GF-D8 (cell line): ENCODE results near the gene MAP1B.

ENCODE experiments used
- DNase-seq: peaks from one replicate; lab custom pipeline; 2025; lab: John Stamatoyannopoulos, UW

Gene MAP1B

DNA sequence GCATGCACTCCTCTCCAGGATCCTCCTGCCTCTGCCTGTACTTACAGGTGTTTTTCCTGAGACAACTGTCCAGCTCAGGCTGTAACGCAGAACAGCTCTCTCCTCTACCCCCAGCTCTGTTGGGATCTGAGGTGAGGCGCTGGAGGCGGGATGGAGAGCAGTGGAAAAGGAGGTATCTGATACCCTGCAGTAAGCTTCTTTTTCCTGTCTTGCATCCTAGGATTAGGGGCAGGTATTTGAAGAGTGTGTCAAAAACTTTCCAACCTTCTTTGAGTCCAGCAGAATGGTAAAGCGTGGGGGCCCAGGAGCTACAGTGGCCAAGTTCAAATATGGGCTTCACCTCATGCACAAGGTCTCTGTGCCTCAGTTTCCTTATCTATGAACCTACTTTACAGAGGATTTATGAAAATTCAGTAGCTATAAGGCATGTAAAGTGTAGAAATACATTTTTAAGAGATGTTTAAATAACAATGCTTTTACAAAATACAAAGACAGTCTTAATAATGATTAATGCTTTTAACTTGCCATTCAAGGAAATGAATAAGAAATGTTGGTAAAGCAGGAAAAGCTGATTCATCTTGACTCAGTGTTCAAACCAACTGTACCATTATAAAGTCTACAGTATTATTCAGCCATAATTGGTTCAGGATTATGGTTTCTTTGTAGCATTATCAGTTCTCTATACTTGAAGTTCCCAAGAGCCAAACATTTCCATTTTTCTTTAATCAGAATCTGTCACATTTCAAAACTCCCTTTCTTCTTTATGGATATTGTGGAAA is 26.1 kb downstream of the MAP1B start:
- no peak for DNase-seq

DNA sequence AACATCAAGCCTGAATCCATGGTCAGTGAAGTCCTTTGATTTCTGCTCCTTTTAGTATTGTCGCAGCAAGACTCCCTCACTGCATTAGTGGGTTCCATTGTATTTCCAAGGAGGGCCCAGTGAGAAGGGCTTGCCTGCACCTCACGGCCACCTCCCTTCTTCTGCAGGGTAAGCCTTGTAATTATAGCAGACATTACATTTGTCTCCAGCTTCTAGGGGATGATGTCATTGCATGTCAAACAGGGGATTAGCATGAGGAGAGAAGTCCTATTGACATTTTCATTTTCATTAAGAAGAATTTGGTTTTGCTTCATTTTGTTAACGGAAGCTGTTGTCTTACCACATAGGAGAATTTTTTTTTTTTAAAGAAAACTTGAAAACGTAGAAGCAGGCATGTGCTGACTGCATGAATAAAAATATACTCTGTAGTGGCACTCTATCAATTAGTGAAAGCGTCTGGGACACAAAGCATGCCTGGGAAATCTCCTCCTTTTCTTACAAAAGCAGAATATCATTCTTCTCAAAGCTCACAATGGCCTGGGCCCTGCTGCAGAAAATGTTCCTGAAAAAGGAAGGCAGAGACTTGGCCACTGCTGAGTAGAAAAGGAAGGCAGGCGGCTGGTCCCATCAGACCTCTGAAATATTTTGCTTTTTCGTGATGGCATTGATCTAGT is 27.1 kb downstream of the MAP1B start:
- no peak for DNase-seq

DNA sequence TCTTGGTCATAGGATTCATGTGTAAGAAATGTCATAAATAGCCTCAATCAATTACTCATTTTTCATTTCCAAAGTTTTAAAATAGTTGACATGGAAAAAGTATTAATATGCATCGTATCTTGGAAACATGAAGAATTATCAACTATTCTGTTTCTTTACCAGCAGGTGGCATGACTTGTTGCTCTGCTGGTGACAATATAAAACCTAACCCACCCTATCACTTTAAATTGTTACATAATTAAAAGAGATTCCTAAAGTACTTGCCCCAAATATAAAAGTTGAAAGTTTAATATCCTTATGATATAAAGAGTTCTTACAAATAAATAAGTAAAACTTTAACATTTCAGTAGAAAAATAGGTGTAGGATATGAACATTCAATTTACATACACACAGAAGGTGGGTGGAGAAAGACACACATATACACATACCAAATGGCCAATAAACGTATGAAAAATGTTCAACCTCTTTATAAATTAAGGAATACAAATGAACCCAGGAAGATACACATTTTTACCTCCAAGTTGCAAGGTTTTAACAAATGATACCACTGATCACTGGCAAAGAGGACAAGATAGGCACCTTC is 30.6 kb downstream of the MAP1B start:
- no peak for DNase-seq

DNA sequence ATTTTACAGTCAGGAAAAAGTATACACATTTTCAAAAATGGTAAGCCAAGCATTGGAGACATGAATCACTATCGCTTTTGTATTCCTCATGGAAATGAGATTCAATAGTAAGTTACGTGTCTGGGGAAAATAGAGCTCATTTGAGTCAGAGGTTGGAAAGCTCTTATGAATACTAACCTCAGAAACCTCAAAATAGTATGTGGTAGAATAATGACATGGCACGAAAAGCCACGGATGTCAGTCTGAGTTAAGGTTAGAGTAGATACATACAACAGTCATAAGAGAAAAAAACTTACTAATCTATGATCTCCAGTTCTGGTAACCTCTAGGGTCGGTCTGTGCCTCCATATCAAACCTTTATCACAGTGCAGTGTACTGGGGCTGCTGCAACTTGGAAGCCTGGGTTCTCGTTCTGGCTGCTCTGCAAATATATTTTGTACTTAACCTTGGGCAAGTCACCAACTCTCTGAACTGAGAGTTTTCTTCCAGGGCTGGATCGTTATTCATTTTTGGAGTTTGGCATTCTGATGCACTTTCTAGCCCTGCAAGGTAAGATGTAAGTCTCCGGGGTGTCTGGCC is 31.8 kb downstream of the MAP1B start:
- peak; percentile 23 for DNase-seq

DNA sequence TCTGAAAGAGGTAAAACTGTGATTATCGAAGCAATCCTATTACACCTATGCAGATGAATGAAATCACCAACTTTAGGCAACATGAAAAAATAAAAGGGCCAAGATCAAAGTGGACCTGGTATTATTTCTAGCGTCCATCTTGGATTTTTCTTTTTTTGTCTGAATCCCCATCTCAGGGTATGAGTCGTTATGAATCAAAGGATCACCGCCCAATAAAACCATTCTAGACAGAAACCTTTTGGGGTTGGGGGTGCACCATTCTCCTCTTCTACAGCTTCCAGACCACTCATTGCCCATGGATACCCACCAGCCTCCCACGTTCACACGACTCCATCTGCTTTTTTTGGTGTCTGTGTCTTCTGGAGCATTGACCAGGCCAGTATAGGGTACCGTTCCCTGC is 33.4 kb downstream of the MAP1B start:
- DNase-seq = no peak

DNA sequence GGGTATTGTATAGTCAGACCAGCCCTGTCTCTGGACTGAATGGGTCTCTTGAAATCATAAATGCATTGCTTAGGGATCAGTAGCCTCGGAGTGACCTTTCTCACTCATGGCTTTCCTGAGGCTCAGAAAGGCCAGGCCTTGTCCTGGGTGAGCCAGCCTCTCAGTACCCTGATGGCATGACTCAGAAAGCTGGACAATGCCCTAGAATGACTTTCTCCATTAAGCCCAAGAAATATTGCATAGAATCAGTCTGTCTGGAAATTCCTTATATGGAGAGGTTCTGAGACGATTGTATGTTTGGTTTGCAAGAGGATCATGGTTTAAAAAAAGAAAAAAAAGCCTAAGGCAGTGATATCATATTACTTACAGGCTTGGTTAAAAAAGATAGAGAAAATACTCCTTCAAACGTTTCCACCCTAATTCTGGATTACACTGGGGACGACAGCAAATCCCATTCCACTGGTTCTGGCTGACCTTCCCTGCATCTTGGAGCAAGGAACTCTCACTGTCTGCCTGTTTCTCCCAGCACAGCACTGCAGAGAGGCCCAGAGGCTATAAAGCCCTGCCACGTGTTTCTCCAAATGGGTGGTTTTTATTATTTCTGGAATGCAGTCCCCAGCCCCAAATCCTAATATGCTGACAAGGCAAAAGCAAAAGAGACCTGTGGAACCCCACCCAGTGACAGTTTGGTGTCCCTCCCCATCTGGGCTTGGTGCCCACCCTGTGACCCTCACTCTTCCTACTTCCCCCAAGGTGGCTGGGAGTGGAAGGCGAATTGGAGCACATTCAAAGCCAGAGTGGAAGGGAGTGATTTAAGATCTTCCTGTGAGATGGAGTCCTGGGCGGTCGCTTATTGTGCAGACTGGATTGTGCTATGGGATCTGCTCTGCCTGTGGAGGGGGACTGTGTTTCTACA is 34.4 kb downstream of the MAP1B start:
- DNase-seq = no peak

DNA sequence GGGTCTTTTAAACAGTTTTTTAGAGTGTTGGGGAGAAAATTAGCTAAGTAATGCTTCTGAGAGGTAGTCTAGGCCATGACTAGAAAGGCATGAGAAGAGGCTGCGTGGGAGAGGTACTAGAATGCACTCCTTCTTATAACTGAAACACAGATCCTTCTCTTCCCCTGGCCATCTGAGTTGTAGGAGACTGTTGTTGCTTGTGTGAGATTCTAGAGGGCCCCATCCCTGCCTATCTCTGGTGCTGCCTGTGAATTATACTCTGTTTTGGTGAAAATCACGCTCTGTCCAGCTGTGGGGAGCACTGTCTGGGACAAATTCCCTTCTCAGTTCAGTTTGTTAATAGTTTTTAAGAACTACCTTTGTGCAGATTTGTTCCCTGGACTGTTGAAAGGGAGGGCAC is 37.5 kb downstream of the MAP1B start:
- no peak for DNase-seq

DNA sequence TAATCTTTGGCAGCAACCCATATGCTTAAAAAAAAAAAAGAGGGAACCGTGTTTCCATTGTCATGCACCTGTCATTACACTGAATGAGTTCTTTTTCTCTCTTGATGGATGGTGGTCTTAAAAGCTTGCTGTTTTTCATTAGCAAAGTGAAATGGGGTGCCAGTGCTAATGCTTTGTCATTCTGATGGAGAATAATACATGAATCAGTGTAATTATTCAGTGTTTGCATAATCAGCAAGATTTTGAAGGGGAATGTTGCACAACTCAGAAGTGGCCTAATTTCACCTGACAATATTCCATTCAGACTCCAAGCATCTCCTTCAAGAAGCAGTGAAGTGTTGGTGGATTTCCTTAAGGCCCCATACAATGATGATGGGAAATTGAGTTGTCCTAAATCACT is 38.1 kb downstream of the MAP1B start:
- DNase-seq = no peak

DNA sequence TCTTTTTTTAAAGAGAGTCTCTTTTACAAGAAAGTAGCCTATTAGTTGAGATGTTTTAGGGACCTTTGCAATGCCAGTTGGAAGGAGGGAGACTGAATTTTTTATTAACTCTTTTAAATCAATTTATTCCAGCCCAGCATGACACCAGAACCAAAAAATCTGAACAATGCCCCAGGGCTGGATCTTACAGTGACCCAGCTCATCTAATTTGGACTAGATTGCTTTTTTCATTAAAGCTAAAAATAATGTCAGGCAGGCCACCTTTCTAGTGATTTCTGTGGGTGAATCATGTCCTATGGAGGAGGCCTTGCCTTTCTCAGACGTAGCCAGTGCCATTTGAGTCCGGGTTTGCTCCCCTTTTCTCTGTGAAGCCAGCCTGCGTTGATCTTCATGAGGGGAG is 38.8 kb downstream of the MAP1B start:
- DNase-seq = no peak

DNA sequence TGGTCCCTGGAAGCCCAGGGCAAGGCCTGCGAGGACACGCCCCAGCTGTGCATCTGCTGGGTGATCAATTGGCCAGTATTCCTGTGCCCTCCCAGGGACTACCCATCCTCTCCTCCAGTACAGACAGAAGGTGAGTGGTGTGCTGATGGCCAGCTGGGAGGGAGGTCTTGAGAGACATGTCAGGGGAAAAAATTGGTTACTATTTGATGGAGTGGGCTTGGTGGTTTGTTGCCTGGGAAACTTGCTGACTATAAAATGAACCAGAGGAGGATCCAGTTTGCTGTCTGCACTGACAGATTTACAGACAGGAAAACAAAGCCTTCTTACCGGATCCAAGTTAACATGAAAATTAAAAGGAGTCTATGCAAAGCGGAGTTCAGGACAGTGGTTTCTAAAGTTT is 40.3 kb downstream of the MAP1B start:
- DNase-seq = no peak

DNA sequence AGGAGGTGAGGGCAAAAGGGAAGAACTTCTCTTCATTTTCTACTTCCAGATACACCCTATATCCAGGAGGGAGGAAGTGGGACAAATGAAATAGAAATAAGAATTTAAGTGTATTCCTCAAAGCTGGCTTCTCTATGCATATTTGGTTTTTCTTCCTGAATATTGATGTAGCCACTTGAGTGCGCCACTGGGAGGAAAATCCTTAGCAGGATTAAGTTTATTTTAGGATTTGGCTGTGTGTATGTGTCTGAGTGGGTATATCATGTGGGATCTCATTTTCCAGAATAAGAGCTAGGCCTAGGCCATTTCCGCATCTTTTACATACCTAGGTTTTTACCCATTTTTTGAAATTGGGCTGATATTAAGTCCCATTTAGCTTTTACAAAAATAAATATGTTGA is 42.5 kb downstream of the MAP1B start:
- DNase-seq = no peak

DNA sequence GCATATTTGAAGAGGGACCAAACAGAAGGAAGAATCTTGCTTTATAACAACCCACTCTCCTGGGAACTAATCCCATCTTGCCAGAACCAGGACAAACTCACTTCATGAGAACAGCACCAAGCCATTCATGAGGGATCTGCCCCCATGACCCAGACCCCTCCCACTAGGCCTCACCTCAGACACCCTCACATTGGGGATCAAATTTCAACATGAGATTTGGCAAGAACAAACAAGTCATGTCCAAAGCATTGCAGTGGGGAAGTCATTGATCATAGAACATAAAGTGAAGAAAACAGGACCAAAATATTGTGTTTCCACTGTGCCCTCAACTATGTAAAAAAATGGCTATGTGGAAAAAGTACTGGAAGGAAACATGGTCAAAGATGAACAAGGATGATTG is 43.9 kb downstream of the MAP1B start:
- no peak for DNase-seq

DNA sequence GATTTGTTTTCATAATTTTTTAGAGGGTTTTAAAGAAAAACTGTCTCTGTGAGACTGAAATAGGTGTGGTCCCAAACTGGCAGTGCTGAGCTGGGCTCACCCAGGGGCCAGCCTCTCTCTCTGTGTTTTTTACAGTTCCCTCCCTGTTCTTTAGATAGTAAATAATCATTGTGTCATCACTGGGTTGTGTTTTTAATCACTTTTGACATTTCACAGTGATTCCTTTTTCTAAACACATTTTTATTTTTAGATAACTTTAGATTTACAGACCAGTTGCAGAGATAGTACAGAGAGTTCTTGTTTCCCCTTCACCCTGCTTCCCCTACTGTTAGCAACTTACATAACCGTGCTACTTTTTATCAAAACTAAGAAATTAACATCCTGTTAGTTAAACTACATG is 44.4 kb downstream of the MAP1B start:
- no peak for DNase-seq

DNA sequence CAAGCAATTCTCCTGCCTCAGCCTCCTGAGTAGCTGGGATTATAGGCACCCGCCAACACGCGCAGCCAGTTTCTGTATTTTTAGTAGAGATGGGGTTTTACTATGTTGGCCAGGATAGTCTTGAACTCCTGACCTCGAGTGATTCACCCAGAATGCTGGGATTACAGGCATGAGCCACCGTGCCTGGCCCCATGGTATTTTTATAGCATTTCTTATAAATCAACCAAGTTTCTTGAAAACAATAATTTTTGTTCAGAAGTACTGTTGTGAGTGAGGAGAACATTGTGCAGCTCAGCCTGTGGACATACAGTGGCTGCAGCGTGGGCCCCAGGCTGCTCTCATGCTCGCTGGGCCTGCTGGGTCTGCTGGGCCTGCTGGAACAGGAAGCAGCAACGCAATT is 45.3 kb downstream of the MAP1B start:
- DNase-seq = no peak

DNA sequence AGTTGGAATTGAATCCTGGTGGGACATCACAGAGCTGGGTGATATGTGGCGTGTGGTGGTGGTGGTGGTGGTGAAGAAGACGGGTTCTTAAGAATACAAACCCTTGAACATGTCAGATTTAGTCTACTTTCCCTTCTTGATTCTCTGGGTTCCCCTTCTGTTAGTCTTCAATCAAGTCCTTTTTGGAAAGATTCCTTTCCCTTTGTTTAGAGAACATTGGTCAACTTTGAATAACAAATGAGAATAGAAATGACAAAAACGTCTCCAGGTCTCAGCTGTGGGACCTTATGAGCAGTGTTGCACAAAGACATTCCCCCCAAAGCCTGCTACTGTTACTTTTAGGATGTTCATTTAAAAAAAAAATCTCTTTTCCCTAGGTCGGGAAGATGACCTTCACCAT is 46.3 kb downstream of the MAP1B start:
- no peak for DNase-seq

DNA sequence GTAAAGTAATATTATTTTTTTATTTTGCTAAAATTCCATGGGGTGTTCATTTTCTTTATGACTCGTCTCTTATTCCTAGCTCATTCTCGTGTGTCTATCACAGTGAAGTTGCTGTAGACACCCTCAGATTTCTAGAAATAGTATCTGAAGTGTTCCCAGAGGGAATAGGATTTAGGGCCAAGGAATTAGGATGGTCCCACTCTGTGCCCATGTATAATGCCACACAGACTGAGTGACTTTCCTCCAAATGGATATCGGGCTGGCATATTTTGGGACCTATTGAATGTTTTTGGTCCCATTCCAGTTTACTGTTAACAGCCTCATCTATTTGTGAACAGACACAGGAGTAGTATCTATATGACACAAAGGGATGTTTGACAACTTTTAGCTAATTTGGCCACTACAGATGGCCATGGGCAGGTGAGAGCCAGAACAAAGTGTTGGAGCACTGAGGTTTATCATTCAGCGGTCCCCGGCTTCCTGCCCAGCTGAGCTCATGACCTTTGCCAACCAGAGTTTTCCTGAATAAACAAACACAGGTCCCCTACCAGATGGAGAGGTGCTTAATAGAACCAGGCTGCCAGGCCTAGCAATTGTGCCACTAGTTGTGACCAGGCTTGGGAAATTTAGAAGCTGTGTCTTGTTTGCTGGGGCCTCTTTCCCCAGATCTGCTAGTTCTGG is 46.9 kb downstream of the MAP1B start:
- no peak for DNase-seq

DNA sequence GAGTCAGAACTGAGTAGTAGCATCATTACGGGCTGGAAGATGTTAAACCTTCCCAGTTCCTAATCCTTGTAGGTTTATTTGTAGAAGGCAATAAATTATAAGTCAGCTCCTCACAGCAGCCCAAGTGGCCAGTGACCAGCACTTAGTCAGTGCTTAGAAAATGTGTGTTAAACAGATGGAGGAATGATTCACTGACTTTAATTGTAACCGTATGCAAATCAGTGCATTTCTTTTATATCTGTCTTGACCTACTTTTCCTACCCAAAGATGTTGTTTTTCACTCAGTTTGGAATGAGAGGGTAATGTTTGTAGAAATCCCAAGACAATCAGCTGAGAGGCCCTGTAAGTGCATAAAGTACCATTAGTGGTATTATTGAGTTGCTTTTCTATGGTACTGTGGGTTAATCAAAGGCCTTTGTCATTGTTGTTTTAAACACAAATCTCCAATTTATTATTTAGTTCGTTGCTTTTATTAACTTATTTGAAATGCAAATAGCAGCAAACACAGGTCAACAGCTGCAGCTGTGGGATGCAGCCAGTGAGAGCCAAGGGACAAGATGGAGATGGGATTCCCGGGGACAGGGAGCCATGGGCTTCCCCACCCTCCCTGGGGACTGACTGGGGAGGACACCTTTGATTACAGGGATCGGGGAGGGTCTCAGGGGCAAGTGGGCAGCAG is 49.8 kb downstream of the MAP1B start:
- DNase-seq = no peak

DNA sequence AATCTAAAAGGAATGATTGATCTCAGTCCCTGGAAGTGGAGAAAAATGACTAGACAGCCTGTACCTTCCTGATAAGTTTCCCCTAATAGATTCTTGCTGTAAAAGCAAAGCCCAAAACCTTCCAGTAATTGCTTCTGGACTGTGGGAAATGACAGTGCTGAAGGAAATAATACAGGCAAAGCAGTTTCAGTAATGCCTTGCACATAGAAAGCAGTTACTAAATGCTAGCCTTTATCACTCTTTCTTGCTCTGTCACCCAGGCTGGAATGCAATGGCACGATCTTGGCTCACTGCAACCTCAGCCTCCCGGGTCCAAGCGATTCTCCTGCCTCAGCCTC is 50.3 kb downstream of the MAP1B start:
- DNase-seq = no peak

DNA sequence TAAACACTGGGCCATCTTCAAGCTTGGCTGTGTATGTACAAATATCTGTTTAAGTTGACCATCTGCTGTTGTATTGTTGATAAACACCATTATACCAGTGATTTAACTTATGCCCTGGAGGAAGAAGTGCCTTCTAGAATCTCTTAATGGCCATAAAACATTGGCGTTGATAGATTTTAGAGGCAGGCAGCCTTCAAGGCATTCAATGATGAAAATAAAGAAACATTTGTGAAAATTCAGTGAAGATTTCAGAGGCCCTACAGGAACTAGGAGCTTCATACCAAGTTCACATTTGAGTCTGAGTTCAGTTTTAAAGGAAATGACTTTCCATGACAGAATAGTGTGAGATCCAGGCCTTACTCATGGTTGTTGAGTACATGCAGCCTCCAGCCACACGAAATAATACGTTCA is 52.2 kb downstream of the MAP1B start:
- no peak for DNase-seq

DNA sequence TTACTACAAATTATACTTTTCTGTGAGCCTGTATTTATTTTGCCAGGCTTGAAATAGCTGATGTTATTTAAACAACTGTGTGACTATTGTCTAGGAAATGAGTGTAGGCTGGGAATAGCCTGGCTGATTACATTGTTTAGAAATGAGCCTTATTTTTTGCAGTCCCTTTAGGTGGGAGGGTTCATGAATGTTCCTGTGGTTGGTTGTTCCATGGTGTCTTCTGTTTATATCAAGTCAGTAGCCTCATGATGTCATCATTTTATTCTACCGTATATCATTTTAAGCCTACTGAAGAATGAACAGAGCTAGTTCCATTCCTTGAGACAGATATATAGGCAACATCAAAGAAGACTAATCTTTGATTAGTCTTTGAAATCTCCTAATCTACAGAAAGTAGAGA is 53.1 kb downstream of the MAP1B start:
- DNase-seq = no peak

DNA sequence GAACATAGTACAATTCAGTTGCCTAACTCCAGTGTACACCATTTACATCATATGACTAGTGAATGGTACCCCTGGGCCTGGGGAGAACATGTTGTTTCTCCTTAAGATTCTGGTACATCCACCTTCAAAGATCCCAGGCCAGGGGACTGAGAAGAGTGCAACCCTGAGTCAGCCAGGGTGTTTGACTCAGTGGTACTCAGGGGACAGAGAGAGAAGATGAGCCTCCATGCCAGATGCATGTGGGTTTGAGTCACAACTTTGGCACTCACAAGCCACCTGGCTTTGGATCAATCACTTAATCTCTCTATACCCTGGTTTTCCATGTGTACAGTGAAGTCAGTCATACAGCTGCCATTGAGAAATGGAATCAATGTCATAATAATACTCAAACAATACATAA is 53.7 kb downstream of the MAP1B start:
- no peak for DNase-seq
